Head of caudate nucleus (tissue), 42 donors: ENCODE data around the gene RAB11FIP5.
"Not testable (repeated sequence)": the region's sequence is repeated elsewhere in the genome, so short reads cannot be mapped to it uniquely, and the experiment has no call there.

Source experiments
- DNase-seq, 42 donors: peaks; one replicate each; pipeline versions ENCODE4 v3.0.0 to v3.0.0-alpha.2; 2020 to 2021; ENCODE audit warnings: mixed read lengths in 7 of 42
- intact Hi-C: fragments of 100-400 bp; cut with DNase I; formaldehyde crosslinking; loops from one replicate; pipeline ENCODE4 v1.15.0; 2022

Gene RAB11FIP5

GRCh38 chr2:73075477-73076373, 37.0 kb downstream of the RAB11FIP5 start:
- intact Hi-C loops = loop anchor here (10.0 kb wide), 2 partner anchors 81 to 159 kb away; partner anchors contain the start of genes CCT7 and PRADC1
- DNase-seq = peak in 29 of 42 donors; percentile 16 to 83 (median 59)

GRCh38 chr2:73074110-73075069, 38.4 kb downstream of the RAB11FIP5 start:
- intact Hi-C loops = loop anchor here (10.0 kb wide), 2 partner anchors 80 to 160 kb away; partner anchors contain the start of genes CCT7 and PRADC1
- no peak for DNase-seq

GRCh38 chr2:73072416-73072815, 40.3 kb downstream of the RAB11FIP5 start:
- no peak for DNase-seq
- intact Hi-C loops = loop anchor here (10.0 kb wide), 2 partner anchors 78 to 162 kb away; partner anchors contain the start of genes CCT7 and PRADC1

GRCh38 chr2:73072129-73072395, 40.7 kb downstream of the RAB11FIP5 start:
- intact Hi-C loops = loop anchor here (10.0 kb wide), 2 partner anchors 77 to 163 kb away; partner anchors contain the start of genes CCT7 and PRADC1
- peak in 19 of 42 donors; percentile 15 to 68 (median 44) for DNase-seq

- intact Hi-C loops = loop anchor here (10.0 kb wide), 2 partner anchors 77 to 163 kb away; partner anchors contain the start of genes CCT7 and PRADC1
- peak; percentile 95 to 100 (median 99) for DNase-seq
These were observed 41.2 kb downstream of the RAB11FIP5 start, which contains the start of gene SFXN5 for GRCh38 chr2:73071360-73072128. TSS of gene SFXN5 (minus strand) at chr2:73071712. CDS start at chr2:73071705, 7 bp downstream.

GRCh38 chr2:73070643-73071359, 41.9 kb downstream of the RAB11FIP5 start:
- intact Hi-C loops = loop anchor here (10.0 kb wide), 2 partner anchors 76 to 164 kb away; partner anchors contain the start of genes CCT7 and PRADC1
- DNase-seq = peak in 17 of 42 donors; percentile 17 to 99 (median 38)

- intact Hi-C loops = loop anchor here (10.0 kb wide), 2 partner anchors 75 to 165 kb away; partner anchors contain the start of genes CCT7 and PRADC1
- peak in 8 of 42 donors; percentile 20 to 55 (median 32) for DNase-seq
These were observed 42.7 kb downstream of the RAB11FIP5 start for GRCh38 chr2:73069855-73070642.

GRCh38 chr2:73069041-73069854, 43.5 kb downstream of the RAB11FIP5 start:
- DNase-seq = peak in 2 of 42 donors; percentile 43 to 47
- intact Hi-C loops = no loop called here

GRCh38 chr2:73068147-73068546, 44.6 kb downstream of the RAB11FIP5 start:
- intact Hi-C loops = no loop called here

GRCh38 chr2:73067043-73067442, 45.7 kb downstream of the RAB11FIP5 start:
- DNase-seq = no peak
- intact Hi-C loops = no loop called here

More at GRCh38 chr2:73068147-73068546, 44.6 kb downstream of the RAB11FIP5 start:
- DNase-seq = no peak

- DNase-seq, intact Hi-C loops: not testable (repeated sequence)
These were observed 47.7 kb downstream of the RAB11FIP5 start for GRCh38 chr2:73065070-73065469.

GRCh38 chr2:73063909-73064875, 48.6 kb downstream of the RAB11FIP5 start:
- intact Hi-C loops = no loop called here
- peak in 18 of 42 donors; percentile 19 to 88 (median 56) for DNase-seq

- intact Hi-C loops = no loop called here
- no peak for DNase-seq
These were observed 49.3 kb downstream of the RAB11FIP5 start for GRCh38 chr2:73063472-73063871.

- peak in 39 of 42 donors; percentile 20 to 89 (median 67) for DNase-seq
- intact Hi-C loops = no loop called here
These were observed 53.6 kb downstream of the RAB11FIP5 start for GRCh38 chr2:73059106-73059505.

- no peak for DNase-seq
- intact Hi-C loops = no loop called here
These were observed 57.8 kb downstream of the RAB11FIP5 start for GRCh38 chr2:73054980-73055379.
